Measurements from ENCODE around the gene MEGF6. TPM values are rescaled to one million over a fixed set of nuclear protein-coding genes. Genes with fewer than 3 reads are reported as not detected.
A peak's percentile ranks its signal among the peaks of the same experiment; 100 is the strongest.

Gene MEGF6
- polyA plus RNA-seq, 1 donor (not counting 4 experiments of a cell fraction or from before 2014, with no cell fraction given), result 0.24 TPM

DNA sequence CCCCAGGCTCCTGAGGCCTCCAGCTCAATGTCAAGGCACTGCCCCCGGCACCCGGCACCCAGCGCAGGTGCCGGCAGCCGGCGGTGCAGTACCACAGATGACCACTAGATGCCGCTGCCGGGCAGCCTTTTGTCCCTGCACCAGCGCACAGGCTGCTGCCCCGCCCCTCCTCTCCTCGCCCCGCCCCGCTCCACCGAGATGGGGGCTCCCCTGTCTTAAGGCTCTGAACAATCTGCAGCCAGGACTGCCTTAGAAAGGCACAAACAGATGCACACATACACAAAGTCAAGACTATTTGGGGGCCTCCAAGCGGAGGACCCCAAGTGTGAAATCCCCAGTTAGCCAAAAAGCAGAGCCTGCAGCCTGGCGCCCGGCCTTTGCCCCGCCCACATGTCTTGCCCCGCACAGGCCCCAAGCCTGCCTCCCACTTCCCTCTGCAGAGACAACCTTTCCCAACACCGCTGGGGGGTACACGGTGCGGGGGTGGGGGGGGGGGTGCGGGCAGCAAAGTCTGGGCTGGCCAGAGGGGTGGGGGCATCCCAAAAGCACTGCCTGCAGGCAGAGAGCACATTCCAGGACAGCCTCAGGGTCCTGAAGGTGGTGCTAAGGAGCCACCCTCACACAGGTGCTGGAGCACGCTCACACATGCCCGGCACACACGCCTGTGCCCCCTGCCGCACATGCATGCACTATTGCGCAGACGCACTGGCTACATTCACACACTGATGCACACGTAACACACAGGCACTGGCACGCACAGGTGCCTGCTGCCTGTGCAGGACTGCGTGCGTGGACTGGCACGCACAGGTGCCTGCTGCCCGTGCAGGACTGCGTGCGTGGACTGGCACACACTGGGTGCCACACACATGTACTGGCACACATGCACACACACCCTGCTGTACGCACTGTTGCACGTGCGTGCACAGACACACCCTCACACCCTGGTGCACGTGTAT, 119.7 kb downstream of the MEGF6 start:
- TF ChIP-seq, protein P1, sequence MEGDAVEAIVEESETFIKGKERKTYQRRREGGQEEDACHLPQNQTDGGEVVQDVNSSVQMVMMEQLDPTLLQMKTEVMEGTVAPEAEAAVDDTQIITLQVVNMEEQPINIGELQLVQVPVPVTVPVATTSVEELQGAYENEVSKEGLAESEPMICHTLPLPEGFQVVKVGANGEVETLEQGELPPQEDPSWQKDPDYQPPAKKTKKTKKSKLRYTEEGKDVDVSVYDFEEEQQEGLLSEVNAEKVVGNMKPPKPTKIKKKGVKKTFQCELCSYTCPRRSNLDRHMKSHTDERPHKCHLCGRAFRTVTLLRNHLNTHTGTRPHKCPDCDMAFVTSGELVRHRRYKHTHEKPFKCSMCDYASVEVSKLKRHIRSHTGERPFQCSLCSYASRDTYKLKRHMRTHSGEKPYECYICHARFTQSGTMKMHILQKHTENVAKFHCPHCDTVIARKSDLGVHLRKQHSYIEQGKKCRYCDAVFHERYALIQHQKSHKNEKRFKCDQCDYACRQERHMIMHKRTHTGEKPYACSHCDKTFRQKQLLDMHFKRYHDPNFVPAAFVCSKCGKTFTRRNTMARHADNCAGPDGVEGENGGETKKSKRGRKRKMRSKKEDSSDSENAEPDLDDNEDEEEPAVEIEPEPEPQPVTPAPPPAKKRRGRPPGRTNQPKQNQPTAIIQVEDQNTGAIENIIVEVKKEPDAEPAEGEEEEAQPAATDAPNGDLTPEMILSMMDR (optimal IDR thresholded peaks at IDR 0.05 in 1 of 3, IDR thresholded peaks at IDR 0.05 in 1 of 3, conservative IDR thresholded peaks at IDR 0.05 in 1 of 3; ENCODE audit: extremely low read depth in 1 of 3, insufficient read depth in 2 of 3, low read length in 3 of 3), result peak; percentile 73 to 99 (median 94)
- no peak for TF ChIP-seq EZH2 (IDR thresholded peaks at IDR 0.05; ENCODE audit: low read length)
- Histone ChIP-seq H3K4me3 (ENCODE audit: control insufficient read depth in 2 of 3, extremely low read depth in 1 of 3, insufficient read depth in 2 of 3, low read depth in 1 of 3, low read length in 3 of 3) (no peak overlapping the region), H3K9me1 (ENCODE audit: control insufficient read depth, extremely low read depth, insufficient read depth, low read length) (no peaks in the 10 kb centered on the region), H3K9me3 (ENCODE audit: control insufficient read depth, low read depth, low read length) (peaks cover 2% of the 10 kb centered on the region), H3K27ac (ENCODE audit: control insufficient read depth, insufficient read depth, low read length) (no peak overlapping the region), H3K27me3 (ENCODE audit: control insufficient read depth, extremely low read depth, insufficient read depth, low read length) (no peaks in the 10 kb centered on the region), H2AFZ (ENCODE audit: control insufficient read depth, low read length) (no peak overlapping the region), H3K4me2 (ENCODE audit: control insufficient read depth, extremely low read depth, insufficient read depth, low read depth, low read length) (no peak overlapping the region), H3K79me2 (ENCODE audit: control insufficient read depth, insufficient read depth, low read length) (no peaks in the 10 kb centered on the region), H3K4me1 (ENCODE audit: control insufficient read depth, extremely low read depth, insufficient read depth, low read length) (peaks cover 3% of the 10 kb centered on the region), H3K36me3 (ENCODE audit: control insufficient read depth in 2 of 2, extremely low read depth in 1 of 2, insufficient read depth in 2 of 2, low read length in 2 of 2) (no peaks in the 10 kb centered on the region), H4K20me1 (ENCODE audit: control insufficient read depth, extremely low read depth, insufficient read depth, low read length) (no peaks in the 10 kb centered on the region), H3K9ac (ENCODE audit: control insufficient read depth, extremely low read depth, insufficient read depth, low read length) (no peak overlapping the region)
- dilution Hi-C loops (cut with MboI; ENCODE audit: extremely low pct_ligation_motif_present, low sequenced_read_pairs), result no loop called here
- FAIRE-seq (no peak), DNase-seq (ENCODE audit: low read depth, low spot score) (no peak)

DNA sequence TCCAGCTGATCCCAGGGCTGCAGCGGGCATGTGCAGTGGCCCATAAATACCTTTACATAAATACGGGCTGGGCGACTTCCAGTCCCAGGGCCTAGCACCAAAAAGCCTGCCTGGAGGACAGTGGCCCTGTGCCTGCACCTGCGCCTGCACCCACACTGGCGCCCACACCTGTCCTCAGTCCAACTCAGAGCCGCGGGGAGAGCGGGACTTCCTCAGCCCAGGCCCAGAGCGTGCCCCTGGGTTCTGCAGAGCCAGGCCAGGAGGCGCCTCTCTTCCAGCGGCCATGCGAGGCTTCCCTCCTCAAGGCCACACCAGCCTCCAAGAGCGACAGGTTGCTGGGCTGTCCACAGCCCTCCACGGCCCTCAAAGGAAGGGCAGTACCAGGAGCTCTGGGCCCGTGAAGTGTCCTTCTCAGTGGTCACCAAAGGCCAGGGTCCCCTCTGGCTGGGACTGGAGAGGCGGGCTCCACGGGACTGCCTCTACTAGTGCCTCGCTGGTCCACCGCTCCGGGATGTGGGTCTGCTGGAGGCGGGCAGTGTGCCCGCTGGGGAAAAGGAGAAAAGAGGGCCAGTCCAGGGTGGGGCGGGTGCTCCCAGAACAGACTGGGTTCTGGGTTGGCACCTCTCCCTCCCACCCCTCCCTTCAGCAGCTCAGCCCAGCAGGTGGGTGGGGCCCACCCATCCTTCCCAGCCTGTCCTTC, 121.1 kb downstream of the MEGF6 start:
- Histone ChIP-seq H3K79me2 (ENCODE audit: control insufficient read depth, insufficient read depth, low read length) (no peaks in the 10 kb centered on the region), H3K4me1 (ENCODE audit: control insufficient read depth, extremely low read depth, insufficient read depth, low read length) (peaks cover 3% of the 10 kb centered on the region), H3K4me3 (ENCODE audit: control insufficient read depth in 2 of 3, extremely low read depth in 1 of 3, insufficient read depth in 2 of 3, low read depth in 1 of 3, low read length in 3 of 3) (no peak overlapping the region), H3K27me3 (ENCODE audit: control insufficient read depth, extremely low read depth, insufficient read depth, low read length) (no peaks in the 10 kb centered on the region), H3K4me2 (ENCODE audit: control insufficient read depth, extremely low read depth, insufficient read depth, low read depth, low read length) (no peak overlapping the region), H3K9ac (ENCODE audit: control insufficient read depth, extremely low read depth, insufficient read depth, low read length) (no peak overlapping the region), H2AFZ (ENCODE audit: control insufficient read depth, low read length) (no peak overlapping the region), H3K27ac (ENCODE audit: control insufficient read depth, insufficient read depth, low read length) (no peak overlapping the region), H3K9me3 (ENCODE audit: control insufficient read depth, low read depth, low read length) (peaks cover 2% of the 10 kb centered on the region), H3K9me1 (ENCODE audit: control insufficient read depth, extremely low read depth, insufficient read depth, low read length) (no peaks in the 10 kb centered on the region), H4K20me1 (ENCODE audit: control insufficient read depth, extremely low read depth, insufficient read depth, low read length) (no peaks in the 10 kb centered on the region), H3K36me3 (ENCODE audit: control insufficient read depth in 2 of 2, extremely low read depth in 1 of 2, insufficient read depth in 2 of 2, low read length in 2 of 2) (no peaks in the 10 kb centered on the region)
- FAIRE-seq (no peak), DNase-seq (ENCODE audit: low read depth, low spot score) (no peak)
- dilution Hi-C loops (cut with MboI; ENCODE audit: extremely low pct_ligation_motif_present, low sequenced_read_pairs), result no loop called here
- TF ChIP-seq EZH2 (IDR thresholded peaks at IDR 0.05; ENCODE audit: low read length), result no peak
- TF ChIP-seq, protein P1 (optimal IDR thresholded peaks at IDR 0.05 in 1 of 3, IDR thresholded peaks at IDR 0.05 in 1 of 3, conservative IDR thresholded peaks at IDR 0.05 in 1 of 3; ENCODE audit: extremely low read depth in 1 of 3, insufficient read depth in 2 of 3, low read length in 3 of 3), result no peak
